Ishikawa (cell line): ENCODE results near the gene CCDC17.

Experiments
- CEBPB ChIP-seq: IDR thresholded peaks from 2 replicates; pipeline ENCODE4 v1.6.1; 2012
- CREB1 ChIP-seq: IDR thresholded peaks from 2 replicates; pipeline ENCODE4 v1.6.1; 2012; ENCODE audit warnings: low read depth
- EGR1 ChIP-seq: IDR thresholded peaks from 2 replicates; pipeline ENCODE4 v1.6.1; 2012
- EP300 ChIP-seq: IDR thresholded peaks from 2 replicates; pipeline ENCODE4 v1.6.1; 2012; ENCODE audit warnings: borderline replicate concordance
- FOXM1 ChIP-seq: IDR thresholded peaks from 2 replicates; pipeline ENCODE4 v1.6.1; 2012; ENCODE audit warnings: low read depth, borderline replicate concordance
- MAX ChIP-seq: IDR thresholded peaks from 2 replicates; pipeline ENCODE4 v1.6.1; 2012
- NFIC ChIP-seq: IDR thresholded peaks from 2 replicates; pipeline ENCODE4 v1.6.1; 2012
- RAD21 ChIP-seq: IDR thresholded peaks from 2 replicates; pipeline ENCODE4 v1.6.1; 2012; ENCODE audit warnings: low read depth
- REST ChIP-seq: IDR thresholded peaks from 2 replicates; pipeline ENCODE4 v1.6.1; 2012; ENCODE audit warnings: low read depth, mild to moderate bottlenecking
- TAF1 ChIP-seq: IDR thresholded peaks from 2 replicates; pipeline ENCODE4 v1.6.1; 2012; ENCODE audit warnings: low read depth, mild to moderate bottlenecking
- TCF12 ChIP-seq: IDR thresholded peaks from 2 replicates; pipeline ENCODE4 v1.6.1; 2012; ENCODE audit warnings: low read depth
- TEAD4 ChIP-seq: IDR thresholded peaks from 2 replicates; pipeline ENCODE4 v1.6.1; 2012
- USF1 ChIP-seq: IDR thresholded peaks from 2 replicates; pipeline ENCODE4 v1.6.1; 2012
- YY1 ChIP-seq: IDR thresholded peaks from 2 replicates; pipeline ENCODE4 v1.6.1; 2012; ENCODE audit warnings: low read depth
- ZBTB7A ChIP-seq: IDR thresholded peaks from 2 replicates; pipeline ENCODE4 v1.6.1; 2012; ENCODE audit warnings: low read depth

CCDC17 gene

GRCh38 chr1:45620588-45621500, 3.0 kb downstream of the CCDC17 start:
- TF ChIP-seq EGR1 (no peak), RAD21 (no peak), REST (no peak), CREB1 (no peak)

- TF ChIP-seq YY1, result no peak
Observed at GRCh38 chr1:45619149-45619921, 4.5 kb downstream of the CCDC17 start.

GRCh38 chr1:45617618-45618017, 6.2 kb downstream of the CCDC17 start:
- TF ChIP-seq TEAD4 (no peak), EP300 (no peak), EGR1 (no peak), ZBTB7A (no peak), USF1 (no peak), CREB1 (no peak), TAF1 (no peak), REST (no peak), CEBPB (no peak), RAD21 (no peak), TCF12 (no peak), YY1 (no peak), NFIC (no peak), FOXM1 (no peak), MAX (no peak)

- TF ChIP-seq FOXM1 (no peak), EP300 (no peak), USF1 (no peak), EGR1 (no peak), CREB1 (no peak), CEBPB (no peak), TCF12 (no peak), ZBTB7A (no peak), RAD21 (no peak), YY1 (no peak), MAX (no peak)
Observed at GRCh38 chr1:45615885-45616284, 8.0 kb downstream of the CCDC17 start.

- TF ChIP-seq RAD21, result no peak
- TF ChIP-seq FOXM1, result no peak
- TF ChIP-seq REST, result no peak
- no peak for TF ChIP-seq TCF12
- no peak for TF ChIP-seq CREB1
- no peak for TF ChIP-seq EP300
- TF ChIP-seq NFIC, result no peak
- TF ChIP-seq MAX, result no peak
- TF ChIP-seq EGR1, result no peak
- TF ChIP-seq USF1, result no peak
- TF ChIP-seq CEBPB, result no peak
- no peak for TF ChIP-seq ZBTB7A
- no peak for TF ChIP-seq YY1
- no peak for TF ChIP-seq TAF1
- no peak for TF ChIP-seq TEAD4
Observed at GRCh38 chr1:45612941-45613579, 10.8 kb downstream of the CCDC17 start.
